Caco-2 (cell line): Measurements from ENCODE around the gene SIRPG. TPM values are rescaled to one million over a fixed set of nuclear protein-coding genes. Genes with fewer than 3 reads are reported as not detected.

Source experiments
- BruUV-seq: library from RNA; stranded (reverse); fragments of 400-500 nt; replicated peaks from 2 replicates; lab custom pipeline; 2021; lab: Mats Ljungman, UMichigan
- CTCF ChIA-PET: fragments of 300-600 bp; sonication (Branson Sonifier 250); formaldehyde crosslinking; loops from one replicate; lab custom pipeline; 2022; ENCODE audit warnings: antibody characterized with exemption; lab: Charles Lee
- POLR2A ChIA-PET: fragments of 300-600 bp; sonication (Branson Sonifier 250); formaldehyde crosslinking; loops from one replicate; lab custom pipeline; 2022; ENCODE audit warnings: antibody characterized with exemption; lab: Charles Lee
- DNase-seq, 2 experiments: peaks; one replicate each; pipeline versions ENCODE4 v3.0.0 to v3.0.0-alpha.2; 2020 to 2022
- H3K27me3 ChIP-seq: replicated peaks from 2 replicates; pipeline ENCODE4 v1.6.0; 2011; ENCODE audit warnings: low read length; ENCODE audit not compliant: control insufficient read depth, insufficient read depth
- H3K36me3 ChIP-seq: 2 replicates; pipeline ENCODE4 v1.5.1; 2011; ENCODE audit warnings: low read length; ENCODE audit not compliant: control insufficient read depth, insufficient read depth
- H3K4me1 ChIP-seq: fragments of 250-450 bp; sonication (Bioruptor Pico); 2 replicates; pipeline ENCODE4 v1.5.1; 2020; ENCODE audit warnings: mild to moderate bottlenecking
- H3K4me3 ChIP-seq: 2 replicates; pipeline ENCODE4 v1.5.1; 2011; ENCODE audit warnings: low read depth, mild to moderate bottlenecking, control low read depth, low read length
- H3K9me3 ChIP-seq: fragments of 250-450 bp; sonication (Bioruptor Pico); 2 replicates; pipeline ENCODE4 v1.5.1; 2020; ENCODE audit warnings: mild to moderate bottlenecking, moderate library complexity
- H3K27ac Mint-ChIP-seq: one replicate; pipeline ENCODE4 v1.8.0; 2022; ENCODE audit warnings: mixed read lengths; ENCODE audit not compliant: unreplicated experiment
- H3K27me3 Mint-ChIP-seq: one replicate; pipeline ENCODE4 v1.8.0; 2022; ENCODE audit warnings: mixed read lengths; ENCODE audit not compliant: insufficient read depth, unreplicated experiment
- H3K36me3 Mint-ChIP-seq: one replicate; pipeline ENCODE4 v1.8.0; 2022; ENCODE audit warnings: mild to moderate bottlenecking, mixed read lengths; ENCODE audit not compliant: insufficient read depth, unreplicated experiment
- H3K4me1 Mint-ChIP-seq: one replicate; pipeline ENCODE4 v1.8.0; 2022; ENCODE audit warnings: low read depth, mixed read lengths; ENCODE audit not compliant: unreplicated experiment
- H3K4me3 Mint-ChIP-seq: one replicate; pipeline ENCODE4 v1.8.0; 2022; ENCODE audit warnings: mild to moderate bottlenecking, moderate library complexity, mixed read lengths; ENCODE audit not compliant: unreplicated experiment
- H3K9me3 Mint-ChIP-seq: one replicate; pipeline ENCODE4 v1.8.0; 2022; ENCODE audit warnings: mixed read lengths; ENCODE audit not compliant: unreplicated experiment
- CTCF ChIP-seq, 2 experiments: fragments of 200-600 bp in 1 of 2; IDR thresholded peaks; 1 replicate in 1 of 2; 2 replicates in 1 of 2; pipeline versions ENCODE4 v1.5.1 to v1.8.0; 2011 to 2022; ENCODE audit warnings: antibody characterized with exemption in 1 of 2, control low read depth in 1 of 2, inconsistent platforms in 1 of 2, low read depth in 1 of 2, low read length in 1 of 2, mild to moderate bottlenecking in 1 of 2, moderate library complexity in 1 of 2; ENCODE audit not compliant: insufficient read depth in 1 of 2, severe bottlenecking in 1 of 2, unreplicated experiment in 1 of 2
- intact Hi-C: fragments of 100-400 bp; cut with micrococcal nuclease; formaldehyde crosslinking; loops from one replicate; pipeline ENCODE4 v1.10.0; 2022; ENCODE audit not compliant: unreplicated experiment
- total RNA-seq: library from RNA; stranded (reverse); gene quantifications from 2 replicates; pipeline ENCODE4 v1.2.3, GENCODE V29; 2022

SIRPG gene
- total RNA-seq, 1 experiment from 2014 or later, result not detected

GRCh38 chr20:1697592-1697991, 40.0 kb upstream of the SIRPG start:
- CTCF ChIA-PET, result no interaction called here
- Mint-ChIP-seq H3K27ac (no peak overlapping the region), H3K9me3 (no peaks in the 10 kb centered on the region), H3K4me3 (no peak overlapping the region), H3K4me1 (no peaks in the 10 kb centered on the region), H3K36me3 (no peaks in the 10 kb centered on the region), H3K27me3 (peaks cover 27% of the 10 kb centered on the region)
- no peak for TF ChIP-seq CTCF (IDR thresholded peaks at IDR 0.05; ENCODE audit: insufficient read depth in 1 of 2, low read depth in 1 of 2, low read length in 1 of 2, severe bottlenecking in 1 of 2, unreplicated experiment in 1 of 2)
- BruUV-seq, result no TSS peak
- H3K4me3 ChIP-seq, result no peak overlapping the region
- no peaks in the 10 kb centered on the region for H3K9me3 ChIP-seq
- intact Hi-C loops, result no loop called here
- H3K36me3 ChIP-seq, result no peaks in the 10 kb centered on the region
- DNase-seq, result no peak
- POLR2A ChIA-PET, result no interaction called here
- no peaks in the 10 kb centered on the region for H3K27me3 ChIP-seq
- no peaks in the 10 kb centered on the region for H3K4me1 ChIP-seq

DNA sequence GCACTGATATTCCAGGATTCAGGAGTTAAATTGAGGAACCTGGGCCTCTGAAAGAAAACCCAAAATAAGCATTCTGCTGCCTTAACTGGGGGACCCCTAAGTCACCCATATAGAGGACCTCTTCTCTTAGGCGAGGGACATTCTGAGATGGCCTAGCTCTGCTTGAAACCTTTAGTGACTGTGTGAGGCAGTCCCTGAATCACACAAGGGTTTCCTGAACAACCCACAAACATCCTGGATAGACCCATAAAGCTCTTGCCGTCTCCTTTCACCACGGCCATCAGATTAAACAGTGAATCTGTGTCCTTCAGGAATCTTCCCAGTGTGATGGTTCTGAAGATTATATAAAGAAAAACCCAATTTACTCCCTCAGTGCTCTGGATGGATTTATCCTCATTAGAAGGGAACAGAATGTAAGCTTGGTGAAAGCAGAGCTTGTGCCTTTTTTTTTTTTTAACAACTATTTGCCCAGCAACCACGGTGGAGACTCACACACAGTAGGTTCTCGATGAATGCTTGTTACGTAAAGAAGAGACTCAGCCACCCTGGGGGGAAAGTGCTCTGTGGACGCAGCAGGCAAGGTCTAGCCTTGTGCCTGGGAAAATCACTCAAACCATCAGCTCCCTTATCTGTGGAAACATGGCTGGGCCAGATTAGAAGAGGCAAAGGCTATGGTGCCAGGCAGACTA, 39.1 kb upstream of the SIRPG start:
- H3K27ac Mint-ChIP-seq, result no peak overlapping the region
- CTCF ChIA-PET, result no interaction called here
- peaks cover 34% of the 10 kb centered on the region for H3K27me3 Mint-ChIP-seq

DNA sequence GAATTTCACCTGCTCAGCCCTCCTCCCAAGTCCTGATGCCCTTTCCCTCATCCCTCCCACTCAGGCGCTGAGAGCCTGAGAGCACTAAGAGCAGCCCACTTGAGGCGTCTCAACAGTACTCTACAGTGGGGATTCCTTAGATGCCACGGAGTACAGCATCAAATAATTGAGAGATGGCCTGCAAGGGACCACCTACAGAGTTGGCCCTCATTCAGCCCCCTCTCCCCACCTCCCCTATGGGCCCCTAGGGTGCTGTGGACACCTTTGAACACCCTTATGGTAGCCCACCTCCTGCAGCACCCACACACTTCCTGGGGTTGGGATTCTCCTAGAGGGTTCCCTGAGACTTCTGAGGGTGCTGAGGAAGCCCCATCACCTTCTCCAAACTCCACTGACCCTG, 37.1 kb upstream of the SIRPG start:
- no peak overlapping the region for H3K27ac Mint-ChIP-seq
- Histone ChIP-seq H3K27me3 (no peaks in the 10 kb centered on the region), H3K9me3 (no peaks in the 10 kb centered on the region), H3K4me3 (no peak overlapping the region), H3K36me3 (no peaks in the 10 kb centered on the region), H3K4me1 (no peaks in the 10 kb centered on the region)
- ChIA-PET CTCF (no interaction called here), POLR2A (no interaction called here)
- H3K36me3 Mint-ChIP-seq, result no peaks in the 10 kb centered on the region
- no peak overlapping the region for H3K4me3 Mint-ChIP-seq
- TF ChIP-seq CTCF (IDR thresholded peaks at IDR 0.05; ENCODE audit: insufficient read depth in 1 of 2, low read depth in 1 of 2, low read length in 1 of 2, severe bottlenecking in 1 of 2, unreplicated experiment in 1 of 2), result no peak
- no peaks in the 10 kb centered on the region for H3K4me1 Mint-ChIP-seq
- no TSS peak for BruUV-seq
- no peaks in the 10 kb centered on the region for H3K9me3 Mint-ChIP-seq
- intact Hi-C loops, result no loop called here
- peaks cover 35% of the 10 kb centered on the region for H3K27me3 Mint-ChIP-seq
- no peak for DNase-seq

More for the DNA sequence above, 39.1 kb upstream of the SIRPG start:
- H3K27me3 ChIP-seq, result no peaks in the 10 kb centered on the region
- no TSS peak for BruUV-seq
- TF ChIP-seq CTCF (IDR thresholded peaks at IDR 0.05; ENCODE audit: insufficient read depth in 1 of 2, low read depth in 1 of 2, low read length in 1 of 2, severe bottlenecking in 1 of 2, unreplicated experiment in 1 of 2), result no peak
- POLR2A ChIA-PET, result no interaction called here
- DNase-seq, result no peak
- no peaks in the 10 kb centered on the region for H3K4me1 Mint-ChIP-seq
- H3K4me3 Mint-ChIP-seq, result no peak overlapping the region
- H3K36me3 ChIP-seq, result no peaks in the 10 kb centered on the region
- no peak overlapping the region for H3K4me3 ChIP-seq
- no peaks in the 10 kb centered on the region for H3K36me3 Mint-ChIP-seq
- intact Hi-C loops, result no loop called here
- no peaks in the 10 kb centered on the region for H3K9me3 Mint-ChIP-seq
- H3K4me1 ChIP-seq, result no peaks in the 10 kb centered on the region
- no peaks in the 10 kb centered on the region for H3K9me3 ChIP-seq
